Measurements from ENCODE around the gene ZNF664. TPM values are rescaled to one million over a fixed set of nuclear protein-coding genes. Genes with fewer than 3 reads are reported as not detected.
A peak's percentile ranks its signal among the peaks of the same experiment; 100 is the strongest.

Gene ZNF664
- polyA plus RNA-seq, 1 experiment = 66.6 TPM

DNA sequence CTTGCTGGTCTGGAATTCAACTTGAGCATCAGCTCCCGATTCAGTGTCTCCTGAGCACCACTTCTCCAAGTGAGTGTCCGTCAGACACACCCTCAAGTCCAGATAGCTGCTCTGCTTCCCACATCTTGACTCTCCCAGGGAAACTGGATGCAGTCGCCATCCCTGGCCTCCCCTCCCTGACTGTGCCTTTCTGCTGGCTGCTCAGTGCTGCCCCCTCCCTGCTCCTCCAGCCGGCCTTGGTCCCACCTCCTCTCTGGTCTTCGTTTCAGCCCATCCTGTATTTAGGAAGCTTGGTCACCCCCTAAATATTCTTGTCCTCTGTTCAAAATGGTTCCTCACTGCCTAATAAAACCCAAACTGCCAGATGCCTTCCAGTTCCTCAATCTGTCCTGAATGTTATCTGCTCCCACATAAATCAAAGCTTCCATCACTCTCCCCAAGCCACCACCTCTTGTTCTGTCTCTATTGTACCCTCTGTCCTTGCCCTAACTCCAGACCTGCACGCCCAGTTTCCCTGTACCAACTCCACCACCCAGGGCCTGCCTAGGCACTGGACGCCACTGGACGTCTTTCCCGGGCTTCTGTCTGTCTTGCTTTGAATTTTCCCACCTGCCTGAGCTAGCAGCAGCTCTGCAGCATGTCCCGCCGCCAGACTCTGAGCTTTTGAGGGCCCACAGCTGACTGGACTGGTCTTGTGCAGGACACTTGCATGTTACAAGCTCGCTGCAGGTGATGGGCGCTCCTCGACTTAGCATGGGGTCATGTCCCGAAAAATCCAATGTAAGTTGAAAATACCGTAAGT is 34.1 kb upstream of the ZNF664 start:
- no peak for DNase-seq (ENCODE audit: low read depth, low spot score)
- Histone ChIP-seq H3K4me3 (ENCODE audit: low read depth, low read length) (no peak overlapping the region), H3K27me3 (ENCODE audit: control insufficient read depth, insufficient read depth, low read length) (no peaks in the 10 kb centered on the region), H3K27ac (ENCODE audit: low read depth, low read length) (no peak overlapping the region), H3K9me3 (ENCODE audit: control insufficient read depth, insufficient read depth, low read length) (peaks cover 18% of the 10 kb centered on the region)
- POLR2A ChIA-PET = no interaction called here
- TF ChIP-seq CTCF (IDR thresholded peaks at IDR 0.05; ENCODE audit: low read depth, low read length) = peak; percentile 46
- CTCF ChIA-PET = interaction anchor here (0.5 to 1.2 kb wide), 6 partner anchors 11 to 94 kb away, joined by 3 to 6 read pairs (median 4); partner anchors contain the start of gene CCDC92

GRCh38 chr12:123939716-123940626 is 33.0 kb upstream of the ZNF664 start:
- TF ChIP-seq CTCF (IDR thresholded peaks at IDR 0.05; ENCODE audit: low read depth, low read length) = no peak
- no peak overlapping the region for H3K27ac ChIP-seq (ENCODE audit: low read depth, low read length)
- no peaks in the 10 kb centered on the region for H3K27me3 ChIP-seq (ENCODE audit: control insufficient read depth, insufficient read depth, low read length)
- ChIA-PET CTCF (interaction anchor here (1.1 to 3.3 kb wide), 3 partner anchors 35 to 93 kb away, joined by 3 to 19 read pairs (median 6); no protein-coding TSS in a partner anchor), POLR2A (no interaction called here)
- no peak for DNase-seq (ENCODE audit: low read depth, low spot score)
- H3K4me3 ChIP-seq (ENCODE audit: low read depth, low read length) = no peak overlapping the region
- peaks cover 18% of the 10 kb centered on the region for H3K9me3 ChIP-seq (ENCODE audit: control insufficient read depth, insufficient read depth, low read length)

- Histone ChIP-seq H3K9me3 (ENCODE audit: control insufficient read depth, insufficient read depth, low read length) (peaks cover 18% of the 10 kb centered on the region), H3K27me3 (ENCODE audit: control insufficient read depth, insufficient read depth, low read length) (no peaks in the 10 kb centered on the region), H3K27ac (ENCODE audit: low read depth, low read length) (no peak overlapping the region), H3K4me3 (ENCODE audit: low read depth, low read length) (no peak overlapping the region)
- no peak for DNase-seq (ENCODE audit: low read depth, low spot score)
- ChIA-PET POLR2A (no interaction called here), CTCF (interaction anchor here (3.3 kb wide), 1 partner anchor 35 kb away, joined by 19 read pairs; no protein-coding TSS in a partner anchor)
- TF ChIP-seq CTCF (IDR thresholded peaks at IDR 0.05; ENCODE audit: low read depth, low read length) = no peak
Measured at GRCh38 chr12:123940627-123940966, 32.4 kb upstream of the ZNF664 start.

- no peak for DNase-seq (ENCODE audit: low read depth, low spot score)
- H3K27me3 ChIP-seq (ENCODE audit: control insufficient read depth, insufficient read depth, low read length) = no peaks in the 10 kb centered on the region
- no peak overlapping the region for H3K4me3 ChIP-seq (ENCODE audit: low read depth, low read length)
- peaks cover 18% of the 10 kb centered on the region for H3K9me3 ChIP-seq (ENCODE audit: control insufficient read depth, insufficient read depth, low read length)
- no peak overlapping the region for H3K27ac ChIP-seq (ENCODE audit: low read depth, low read length)
- no peak for TF ChIP-seq CTCF (IDR thresholded peaks at IDR 0.05; ENCODE audit: low read depth, low read length)
- CTCF ChIA-PET = interaction anchor here (3.3 kb wide), 1 partner anchor 36 kb away, joined by 19 read pairs; no protein-coding TSS in a partner anchor
- POLR2A ChIA-PET = no interaction called here
Measured at GRCh38 chr12:123941000-123941399, 32.0 kb upstream of the ZNF664 start.

Measured in AG04450 (cell line).